HuH-7.5 (cell line): Measurements from ENCODE around the gene POPDC3.
A peak's percentile ranks its signal among the peaks of the same experiment; 100 is the strongest.

ENCODE experiments used
- DNase-seq: peaks from one replicate; pipeline ENCODE4 v3.0.0; 2011; ENCODE audit warnings: low spot score

The POPDC3 gene

DNA sequence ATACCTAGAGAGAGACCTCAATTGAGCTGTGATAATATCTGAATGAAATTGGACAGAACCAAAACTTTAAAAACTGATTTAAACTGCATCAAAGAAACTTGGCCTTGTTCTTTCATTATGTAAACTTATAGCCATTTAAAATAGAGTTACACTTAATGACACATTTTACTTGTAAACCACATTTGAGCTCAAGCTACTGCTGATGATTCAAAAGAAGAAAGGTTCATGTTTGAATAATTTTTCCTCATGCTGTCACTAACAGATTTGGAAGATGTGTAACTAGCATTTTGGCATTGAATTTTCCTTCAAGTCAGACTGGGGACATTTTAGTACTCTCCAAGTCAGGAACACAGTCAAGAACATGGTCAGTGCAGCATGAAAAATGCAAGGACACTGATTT is 26.9 kb downstream of the POPDC3 start:
- no peak for DNase-seq

DNA sequence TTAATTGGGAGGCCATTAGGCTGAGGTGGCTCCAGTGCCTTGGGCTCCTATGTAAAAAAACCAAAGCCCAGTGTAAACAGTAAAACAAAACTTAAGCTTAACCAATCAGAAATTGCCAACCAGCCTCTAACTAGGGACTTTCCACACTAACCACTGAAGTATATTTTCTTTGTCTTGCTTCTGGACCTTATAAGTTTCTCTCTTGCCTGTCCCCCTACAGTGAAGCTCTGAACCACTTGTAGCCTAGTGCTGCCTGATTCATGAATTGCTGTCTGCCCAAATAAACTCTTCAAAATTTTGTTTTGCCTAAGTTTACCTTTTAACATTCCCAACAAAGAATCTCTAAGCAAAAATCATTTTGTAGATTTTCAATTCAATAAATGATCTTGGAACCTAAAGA is 28.2 kb downstream of the POPDC3 start:
- DNase-seq = no peak

DNA sequence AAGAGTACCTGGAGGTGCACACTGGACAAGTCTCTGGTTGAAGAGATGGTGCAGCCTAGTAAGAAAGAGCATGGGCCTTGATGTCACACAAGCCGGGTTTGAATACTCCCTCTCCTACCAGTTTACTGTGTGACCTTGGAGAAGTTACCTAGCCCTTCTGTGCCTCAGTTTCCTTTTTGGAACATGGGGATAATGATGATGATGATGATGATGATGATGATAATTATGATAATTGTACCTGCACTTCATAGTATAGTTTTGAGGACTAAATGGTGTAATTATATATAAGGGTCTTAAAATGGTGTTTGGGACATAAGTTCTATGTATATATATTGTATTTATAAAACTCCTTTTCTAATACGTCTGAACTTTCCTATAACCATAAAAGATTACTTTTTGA is 41.7 kb downstream of the POPDC3 start:
- DNase-seq = no peak

DNA sequence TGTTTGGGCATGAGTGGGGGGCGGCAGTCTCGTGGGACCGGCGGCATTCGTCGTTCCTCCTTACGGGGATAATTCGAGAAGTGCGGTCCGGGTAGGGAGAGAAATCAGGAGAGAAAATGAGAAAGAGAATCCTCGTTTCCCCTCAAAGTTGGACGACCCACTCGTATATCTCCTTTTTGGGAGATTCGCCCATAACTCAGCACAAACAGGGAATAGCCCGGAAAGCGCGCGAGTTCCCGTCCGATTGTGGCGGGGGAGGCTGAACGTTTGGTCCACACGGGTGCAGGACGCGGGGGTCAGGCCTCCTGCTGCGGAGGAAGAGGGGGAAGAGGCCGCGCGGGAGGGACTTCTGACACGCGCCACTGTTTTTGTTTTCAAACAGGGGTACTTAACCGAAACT is 42.4 kb downstream of the POPDC3 start:
- peak; percentile 27 for DNase-seq

DNA sequence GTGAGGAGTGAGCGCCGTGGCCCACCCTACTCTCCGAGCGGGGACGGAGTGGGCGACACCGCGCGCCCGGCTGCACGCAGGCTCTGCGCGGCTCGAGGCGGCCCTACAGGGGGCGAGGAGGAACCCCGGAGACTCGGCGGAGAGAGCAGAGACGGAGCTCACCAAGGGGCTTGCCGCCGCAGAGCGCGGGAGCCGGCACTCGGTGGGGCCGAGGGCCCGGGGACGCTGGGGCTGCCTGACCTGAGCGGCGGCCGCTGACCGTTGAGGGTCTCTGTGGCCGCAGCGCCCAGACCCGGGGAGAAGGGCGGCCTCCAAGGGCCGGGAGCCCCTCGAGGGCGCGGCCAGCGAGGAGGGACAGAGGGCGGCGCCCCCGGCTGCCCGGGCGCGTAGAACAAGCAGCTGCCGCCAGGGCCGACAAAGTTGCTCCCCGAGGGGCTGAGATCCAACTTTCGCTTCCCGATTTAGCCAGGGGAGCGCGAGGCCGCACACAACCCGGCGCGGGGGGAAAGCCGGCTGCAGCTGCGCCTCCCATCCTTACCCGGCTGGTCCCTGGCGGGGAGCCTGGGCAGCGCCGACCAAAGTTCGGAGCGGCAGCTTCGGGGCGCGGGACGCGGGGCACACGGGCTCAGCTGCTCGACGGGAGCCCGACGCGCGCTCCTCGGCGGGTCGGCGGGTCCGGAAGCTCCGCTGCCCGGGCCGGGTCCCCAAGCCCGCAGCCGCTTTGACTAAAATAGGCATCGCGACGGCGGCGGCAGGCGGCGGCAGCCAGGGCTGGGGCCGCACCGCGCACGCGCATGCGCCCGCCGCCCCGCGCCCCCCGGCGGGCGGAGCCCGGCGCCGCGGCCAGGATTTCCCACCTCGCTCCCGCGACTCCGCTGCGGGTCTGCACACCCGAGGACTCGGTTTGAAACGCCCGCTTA is 43.1 kb downstream of the POPDC3 start:
- peak; percentile 80 for DNase-seq

DNA sequence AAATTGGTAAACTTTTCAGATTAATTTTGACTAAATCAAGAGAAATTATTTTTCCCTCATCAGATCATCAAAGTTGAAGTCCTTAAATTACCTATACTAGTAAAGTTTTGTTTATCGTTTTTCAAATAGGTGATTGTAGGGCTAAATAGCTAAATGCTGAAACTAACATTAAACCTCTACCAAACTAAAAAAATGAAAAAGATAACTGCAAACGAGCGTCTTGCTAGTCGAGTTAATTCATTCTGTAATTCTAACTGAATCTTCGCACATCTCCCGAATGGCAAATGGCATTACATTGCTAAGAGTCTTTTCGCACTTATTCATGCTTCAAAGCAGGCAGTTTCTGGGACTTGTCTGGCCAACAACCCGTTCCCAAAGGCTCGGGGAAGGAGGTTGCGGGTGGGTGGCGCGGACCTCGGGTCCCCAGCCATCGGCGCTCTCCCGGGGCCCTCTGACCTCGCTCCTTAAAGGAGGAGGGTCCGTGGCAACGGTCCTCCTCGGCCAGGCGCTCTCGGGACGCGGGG is 43.8 kb downstream of the POPDC3 start:
- DNase-seq = no peak

DNA sequence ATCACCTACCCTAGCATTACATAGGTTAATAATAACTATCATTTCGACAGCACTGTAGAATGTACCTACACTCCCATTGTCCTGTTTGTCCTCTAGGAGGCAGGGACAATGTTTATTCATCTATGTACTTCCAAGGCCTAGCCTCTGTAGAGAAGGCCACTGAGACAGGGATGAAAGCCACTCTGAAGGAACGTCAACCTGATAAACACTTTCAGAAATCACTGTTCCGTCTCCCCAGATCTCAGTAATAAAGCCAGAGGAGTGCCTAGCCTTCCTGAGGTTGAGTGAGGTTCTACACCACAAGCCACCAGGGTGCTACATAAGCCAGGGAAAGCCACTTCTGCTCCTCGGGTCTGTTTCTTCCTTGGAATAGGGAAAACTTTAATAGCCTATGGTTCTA is 44.8 kb downstream of the POPDC3 start:
- DNase-seq = peak; percentile 59

DNA sequence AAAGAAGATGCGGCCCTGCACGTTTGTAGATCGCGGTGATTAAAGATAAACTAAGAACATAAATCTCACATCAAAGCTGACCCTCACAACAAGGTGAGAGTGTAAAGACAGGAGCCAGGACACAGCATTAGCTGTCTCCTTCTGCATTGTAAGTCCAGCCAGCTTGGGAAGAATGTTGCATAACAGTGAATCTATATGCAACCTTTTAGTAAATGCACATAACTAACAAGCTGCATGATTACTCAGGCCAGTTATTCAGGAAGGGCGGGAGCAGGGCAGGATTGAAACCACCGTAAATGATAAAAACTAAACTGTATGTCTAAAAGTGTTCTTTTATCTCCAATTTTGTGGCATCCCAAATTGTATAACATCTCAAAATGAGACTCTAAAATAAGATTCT is 57.1 kb downstream of the POPDC3 start:
- no peak for DNase-seq

DNA sequence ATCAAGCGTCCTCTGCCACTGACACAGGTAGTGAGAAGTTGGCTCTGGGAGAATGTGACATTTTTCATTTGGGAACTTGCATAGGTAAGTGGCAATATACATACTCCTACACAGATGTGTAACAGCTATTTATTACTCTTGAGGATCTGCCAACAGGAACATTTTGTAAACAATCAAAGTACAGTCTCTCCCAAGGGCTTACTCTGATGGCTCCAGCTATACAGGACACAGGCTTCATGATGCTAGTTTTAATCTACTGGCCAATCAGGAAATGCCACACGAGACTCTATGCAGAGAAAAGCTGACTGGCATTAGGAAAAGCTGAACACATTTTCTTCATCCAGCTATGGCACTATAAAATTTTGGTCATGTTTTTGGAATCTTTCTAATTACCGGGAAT is 57.8 kb downstream of the POPDC3 start:
- DNase-seq = no peak

DNA sequence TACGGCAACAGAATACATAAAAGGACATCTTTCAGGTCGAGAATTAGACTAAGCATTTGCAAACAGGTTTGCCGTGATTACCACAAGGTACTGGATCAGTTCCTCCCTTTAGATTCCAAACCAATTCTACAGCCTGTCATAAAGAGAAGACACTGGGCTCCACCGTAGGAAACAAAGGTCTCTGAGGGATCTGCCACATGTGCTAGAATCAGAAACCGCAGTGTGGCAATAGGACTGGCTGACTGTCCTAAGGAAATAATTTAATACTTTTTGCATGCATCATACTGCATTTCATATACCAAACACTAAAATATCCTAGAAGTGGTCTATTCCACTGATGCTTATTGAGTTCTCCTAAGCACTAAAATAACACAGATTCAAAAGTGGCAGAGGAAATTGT is 59.2 kb downstream of the POPDC3 start:
- no peak for DNase-seq

DNA sequence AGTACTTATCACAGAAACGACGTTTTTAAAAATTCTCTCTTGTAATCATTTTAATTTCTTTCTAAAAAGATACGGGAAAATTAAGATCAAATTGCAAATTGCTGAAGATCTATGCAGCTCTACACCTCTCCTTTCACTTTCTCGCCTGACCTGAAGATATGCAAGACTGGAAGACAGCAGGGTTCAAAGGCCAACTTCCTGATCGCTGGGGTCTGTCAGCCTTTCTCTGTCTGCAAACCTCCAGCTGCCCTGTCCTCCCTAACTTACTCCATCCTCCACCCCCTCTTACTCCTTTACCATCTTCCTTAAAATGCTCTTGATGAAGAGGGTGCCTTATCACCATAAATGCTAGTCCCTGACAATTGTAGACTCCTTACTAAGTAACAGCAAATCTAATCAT is 63.7 kb downstream of the POPDC3 start:
- DNase-seq = no peak

DNA sequence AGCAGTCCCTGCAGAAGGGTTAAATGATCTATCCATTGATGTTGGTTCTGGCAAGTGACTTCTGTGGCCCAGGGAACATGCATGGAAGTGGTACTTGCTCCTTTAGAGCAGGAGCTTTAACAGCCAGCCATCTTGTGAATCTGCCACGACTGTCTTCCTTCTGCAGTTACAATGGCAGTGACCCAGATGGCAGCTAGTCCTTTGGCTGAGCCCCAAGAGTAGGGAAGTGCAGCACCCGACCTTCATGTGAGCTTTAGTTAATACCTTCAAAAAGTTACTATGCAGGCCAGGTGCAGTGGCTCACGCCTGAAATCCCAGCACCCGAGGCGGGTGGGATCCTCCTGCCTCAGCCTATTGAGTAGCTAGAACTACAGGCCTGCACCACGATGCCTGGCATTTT is 66.4 kb downstream of the POPDC3 start:
- no peak for DNase-seq

DNA sequence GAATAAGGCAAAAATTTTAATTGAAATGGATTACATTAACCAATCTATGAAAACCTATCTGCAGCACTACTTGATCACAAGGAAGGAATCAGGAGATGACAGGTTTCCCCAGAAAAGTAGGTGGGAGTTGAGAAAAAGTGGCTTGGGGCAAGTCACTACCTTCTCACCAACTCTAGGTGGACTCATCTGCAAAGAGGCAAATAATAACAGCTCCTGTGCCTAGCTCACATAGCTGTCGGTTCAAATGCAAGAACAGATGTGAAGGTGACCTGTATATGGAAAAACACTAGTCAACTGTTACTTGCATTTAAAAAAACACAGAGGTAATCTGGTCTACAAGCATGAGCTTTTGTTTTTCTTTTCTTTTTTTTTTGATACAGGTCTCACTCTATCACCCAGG is 67.2 kb downstream of the POPDC3 start:
- DNase-seq = no peak

DNA sequence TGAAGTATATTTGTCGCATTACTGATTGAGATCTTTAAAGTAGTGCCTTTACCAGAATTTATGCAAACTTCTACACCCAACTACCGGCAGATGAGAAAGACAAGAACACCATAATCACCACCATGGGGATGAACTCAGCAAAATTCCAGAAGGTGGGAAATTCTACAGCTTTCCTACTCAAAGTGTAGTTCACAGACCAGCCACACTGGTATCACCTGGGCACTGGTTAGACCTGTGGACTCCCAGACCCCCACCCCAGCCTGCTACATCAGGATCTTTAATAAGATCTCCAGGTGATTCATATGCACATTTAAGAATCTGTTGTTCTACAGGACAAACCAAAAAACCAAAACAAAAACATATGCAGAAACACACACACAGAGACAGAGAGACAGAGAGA is 67.9 kb downstream of the POPDC3 start:
- DNase-seq = no peak

DNA sequence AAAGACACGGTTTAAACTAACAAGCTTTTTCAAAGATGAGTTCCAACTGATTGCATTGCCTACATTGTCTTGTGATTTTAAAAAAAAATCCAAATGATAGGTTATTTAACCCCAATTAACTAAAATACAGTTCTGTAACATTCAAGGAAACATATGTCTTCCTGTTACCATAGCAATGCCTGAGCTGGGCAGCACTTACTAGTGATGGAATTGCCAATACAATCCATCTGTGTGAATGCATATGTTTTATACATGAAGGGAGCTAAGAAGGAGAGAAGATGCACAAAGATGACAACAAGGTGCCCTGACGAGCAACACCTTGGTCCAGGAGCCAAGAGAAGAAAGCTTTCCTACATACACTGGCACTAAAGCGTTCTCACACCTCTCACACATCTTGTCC is 68.7 kb downstream of the POPDC3 start:
- no peak for DNase-seq

DNA sequence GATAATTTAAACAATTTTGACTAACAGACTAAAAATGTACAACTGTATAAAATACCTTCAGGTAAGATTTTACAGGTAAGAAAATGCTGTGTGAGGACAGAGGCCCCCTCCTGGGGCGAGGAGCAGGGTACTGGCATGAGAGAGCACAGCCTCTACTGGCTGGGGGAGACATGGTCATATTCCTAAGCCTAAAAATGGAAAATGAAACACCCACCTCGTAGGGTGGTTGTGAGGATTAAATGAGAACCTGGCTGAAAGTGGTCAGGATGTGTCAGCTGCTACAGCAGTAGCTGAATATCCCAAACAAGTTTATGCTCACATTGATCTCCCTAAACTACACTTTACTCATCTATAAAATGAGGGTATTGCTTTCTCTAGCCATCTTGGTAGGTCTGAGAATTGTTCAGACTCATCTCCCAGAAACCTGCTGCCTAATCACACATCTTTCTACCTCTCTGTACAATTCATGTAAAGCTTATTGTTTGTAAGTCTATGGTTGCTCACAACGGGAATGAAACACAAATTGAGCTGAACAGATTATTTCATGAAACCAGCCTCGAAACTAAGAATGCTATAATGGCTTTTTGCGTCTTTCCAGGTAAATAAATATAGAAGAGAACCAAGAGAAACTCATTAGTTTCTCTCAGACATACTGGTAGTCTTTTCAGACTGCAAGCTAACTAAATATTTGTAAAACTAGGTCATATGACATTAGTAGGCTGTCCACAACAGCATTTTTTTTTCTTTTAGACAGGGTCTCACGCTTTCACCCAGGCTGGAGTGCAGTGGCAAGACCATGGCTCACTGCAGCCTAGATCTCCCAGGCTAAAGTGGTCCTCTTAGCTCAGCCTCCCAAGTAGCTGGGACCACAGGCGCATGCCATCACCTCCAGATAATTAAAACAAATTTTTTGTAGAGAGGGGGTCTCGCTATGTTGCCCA is 69.6 kb downstream of the POPDC3 start:
- no peak for DNase-seq

DNA sequence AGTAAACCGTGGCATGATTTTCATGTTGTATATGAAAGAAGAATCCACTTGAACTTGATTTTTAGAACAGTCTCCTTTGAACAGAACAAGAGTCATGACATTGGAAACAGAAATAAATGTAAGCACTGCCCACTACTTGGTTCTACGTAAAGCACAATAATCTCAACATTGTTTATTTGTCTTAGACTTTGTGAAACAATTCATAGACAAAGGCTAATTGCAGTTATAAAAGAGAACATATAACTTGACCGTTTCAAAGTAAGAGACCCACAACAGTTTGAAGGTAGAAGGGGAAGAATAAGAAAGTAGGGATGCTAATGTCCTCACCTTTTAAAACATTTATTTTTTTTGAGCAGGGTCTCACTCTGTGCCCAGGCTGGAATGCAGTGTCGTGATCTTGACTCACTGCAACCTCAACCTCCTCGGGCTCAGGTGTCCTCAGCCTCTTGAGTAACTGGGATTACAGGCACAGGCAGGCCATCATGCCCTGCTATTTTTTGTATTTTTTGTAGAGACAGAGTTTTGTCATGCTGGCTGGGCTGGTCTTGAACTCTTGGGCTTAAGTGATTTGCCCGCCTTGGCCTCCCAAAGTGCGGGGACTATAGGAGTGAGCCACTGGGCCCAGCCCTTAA is 71.1 kb downstream of the POPDC3 start:
- no peak for DNase-seq
